ENCODE results near the gene MFF. TPM values are rescaled to one million over a fixed set of nuclear protein-coding genes. Genes with fewer than 3 reads are reported as not detected.
A peak's percentile ranks its signal among the peaks of the same experiment; 100 is the strongest.

Gene MFF
- 110 TPM for total RNA-seq

DNA sequence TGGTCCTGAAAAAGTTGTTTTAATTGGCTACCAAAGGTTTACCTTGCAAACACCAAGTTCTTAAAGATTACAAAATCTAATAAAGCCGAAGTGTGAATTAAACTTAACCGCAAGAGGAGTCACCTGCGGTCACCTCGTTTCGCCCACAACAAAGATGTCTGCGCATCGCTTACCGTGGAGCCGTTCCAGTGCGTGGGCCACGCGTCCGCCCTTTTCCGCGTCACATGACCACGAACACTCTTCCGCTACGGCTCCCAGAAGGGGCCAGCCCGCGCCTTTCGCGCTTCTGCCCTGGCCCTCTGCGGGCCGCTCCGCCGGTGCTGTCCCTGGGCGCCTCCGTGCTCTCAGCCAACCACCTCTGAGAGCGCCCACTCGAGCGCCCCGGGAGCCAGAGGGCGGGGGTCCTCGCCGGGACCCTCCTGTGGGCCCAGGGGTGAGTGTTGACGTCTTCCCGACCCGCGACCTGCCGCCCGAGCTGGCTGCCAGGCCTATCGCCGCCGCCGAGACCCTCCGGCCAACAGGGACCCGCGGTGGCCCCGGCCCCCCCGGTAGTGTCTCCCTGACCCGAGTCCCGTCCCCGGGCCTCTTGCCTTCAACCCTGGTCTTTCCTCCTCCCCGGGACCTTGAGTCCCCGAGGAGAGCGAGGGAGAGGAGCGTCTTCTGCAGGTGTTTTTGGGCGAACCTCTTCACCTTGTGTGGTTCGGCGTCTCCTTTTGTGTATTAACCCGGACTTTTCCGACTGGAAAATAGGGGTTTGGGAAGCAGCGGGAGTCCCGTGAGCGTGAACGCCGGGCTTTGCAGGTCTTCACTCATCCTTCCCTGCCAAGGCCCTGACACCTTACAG is at the start of gene MFF:
Gene MFF (plus strand): TSS at position 257 of the 844 bp plus-strand sequence. CDS start 5,415 bp downstream, outside the sequence.
- DNase-seq (ENCODE audit: low spot score in 2 of 2) (peak; percentile 91 to 94), FAIRE-seq (no peak)

DNA sequence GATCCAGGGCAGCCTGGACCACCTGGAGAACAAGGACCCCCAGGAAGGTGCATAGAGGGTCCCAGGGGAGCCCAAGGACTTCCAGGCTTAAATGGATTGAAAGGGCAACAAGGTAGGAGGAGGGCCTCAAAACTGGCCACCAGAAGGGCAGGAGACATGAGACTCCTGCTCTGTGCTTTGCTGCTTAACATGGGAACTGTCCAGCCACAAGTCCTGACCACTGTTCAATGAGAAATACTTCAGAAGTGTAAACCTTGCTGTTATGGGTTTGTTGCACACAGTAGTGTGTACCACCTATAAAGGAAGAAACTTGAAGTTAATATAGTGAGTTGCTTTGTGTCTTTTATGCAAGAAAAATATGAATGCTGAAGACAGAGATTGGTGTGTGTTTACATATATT is 44.2 kb upstream of the MFF start:
- DNase-seq (ENCODE audit: low spot score in 2 of 2), result no peak
- no peak for FAIRE-seq

DNA sequence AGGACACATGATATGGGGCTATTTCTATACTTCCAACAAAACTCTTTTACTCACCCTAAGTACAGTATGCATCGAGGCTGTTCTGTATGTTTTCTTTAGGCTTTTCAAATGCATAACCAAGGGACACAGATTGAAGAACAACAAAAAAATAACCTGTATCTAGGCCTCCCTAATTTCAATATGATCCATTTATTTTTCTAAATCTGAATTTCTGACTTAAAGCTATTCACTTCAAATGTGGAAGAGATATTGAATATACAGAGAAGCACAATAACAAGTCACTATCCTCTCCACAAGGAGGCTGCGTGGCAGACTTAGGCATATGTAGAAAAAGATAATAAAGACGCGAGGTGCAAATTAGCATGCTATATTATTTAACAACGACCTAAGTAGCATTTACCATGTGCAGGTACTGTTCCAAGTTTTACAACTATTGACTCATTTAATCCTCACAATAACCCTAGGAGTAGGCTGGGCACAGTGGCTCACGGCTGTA is 39.3 kb upstream of the MFF start:
- no peak for DNase-seq (ENCODE audit: low spot score in 2 of 2)
- no peak for FAIRE-seq

DNA sequence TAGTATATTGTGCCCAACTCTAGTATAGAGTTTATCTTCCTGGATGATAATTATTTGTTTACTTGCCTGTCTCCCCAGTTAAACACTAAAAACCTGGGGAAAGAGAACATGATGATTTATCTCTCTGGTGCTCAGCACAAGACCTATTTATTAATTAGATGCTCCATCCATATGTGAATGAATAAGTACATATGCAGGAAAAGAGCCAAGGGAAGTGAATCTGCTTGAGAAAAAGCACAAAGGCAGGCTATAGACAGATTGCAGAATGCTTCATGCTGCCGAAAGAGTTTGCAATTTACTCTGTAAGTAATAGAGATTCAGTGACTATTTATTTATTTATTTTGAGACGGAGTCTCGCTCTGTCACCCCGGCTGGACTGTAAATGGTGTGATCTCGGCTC is 37.3 kb upstream of the MFF start:
- FAIRE-seq, result no peak
- no peak for DNase-seq (ENCODE audit: low spot score in 2 of 2)

GRCh38 chr2:227292314-227292713 is 32.7 kb upstream of the MFF start:
- FAIRE-seq (no peak), DNase-seq (ENCODE audit: low spot score in 2 of 2) (no peak)

DNA sequence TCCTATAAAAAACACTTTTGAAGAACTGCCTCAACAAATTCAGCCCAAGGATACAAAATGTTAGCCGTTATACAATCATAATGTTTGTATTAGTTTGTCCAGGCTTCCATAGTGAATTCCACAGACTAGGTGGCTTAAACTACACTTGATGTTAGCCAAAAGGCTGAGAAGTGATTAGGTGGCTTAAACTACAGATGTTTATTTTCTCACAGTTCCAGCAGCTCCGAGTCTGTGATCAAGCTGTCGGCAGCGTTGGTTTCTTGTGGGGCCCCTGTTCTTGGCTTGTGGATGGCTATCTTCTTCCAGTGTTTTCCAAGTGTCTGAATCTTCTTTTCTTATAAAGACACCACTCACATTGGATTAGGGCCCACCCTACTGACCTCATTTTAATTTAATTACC is 31.5 kb upstream of the MFF start:
- DNase-seq (ENCODE audit: low spot score in 2 of 2) (no peak), FAIRE-seq (no peak)

DNA sequence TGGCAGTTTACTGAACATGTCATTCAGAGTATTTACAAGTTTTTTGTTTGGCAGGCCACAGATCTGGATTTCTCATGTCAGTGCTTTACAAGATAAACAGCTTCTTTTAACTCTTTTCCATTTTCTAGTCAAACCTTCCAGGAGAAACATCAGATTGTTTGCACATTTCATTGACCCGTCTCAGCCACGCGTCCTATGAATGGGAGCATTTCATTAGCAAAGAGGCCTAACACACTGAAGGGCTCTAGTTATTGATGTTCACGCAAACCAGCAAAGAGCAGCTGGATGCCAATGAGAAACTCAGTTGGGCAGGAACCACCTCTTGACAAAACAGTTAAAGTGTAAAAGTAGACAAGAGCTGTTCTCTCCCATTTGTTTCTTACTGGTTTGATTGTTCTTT is 29.2 kb upstream of the MFF start:
- DNase-seq (ENCODE audit: low spot score in 2 of 2), result no peak
- FAIRE-seq, result no peak

DNA sequence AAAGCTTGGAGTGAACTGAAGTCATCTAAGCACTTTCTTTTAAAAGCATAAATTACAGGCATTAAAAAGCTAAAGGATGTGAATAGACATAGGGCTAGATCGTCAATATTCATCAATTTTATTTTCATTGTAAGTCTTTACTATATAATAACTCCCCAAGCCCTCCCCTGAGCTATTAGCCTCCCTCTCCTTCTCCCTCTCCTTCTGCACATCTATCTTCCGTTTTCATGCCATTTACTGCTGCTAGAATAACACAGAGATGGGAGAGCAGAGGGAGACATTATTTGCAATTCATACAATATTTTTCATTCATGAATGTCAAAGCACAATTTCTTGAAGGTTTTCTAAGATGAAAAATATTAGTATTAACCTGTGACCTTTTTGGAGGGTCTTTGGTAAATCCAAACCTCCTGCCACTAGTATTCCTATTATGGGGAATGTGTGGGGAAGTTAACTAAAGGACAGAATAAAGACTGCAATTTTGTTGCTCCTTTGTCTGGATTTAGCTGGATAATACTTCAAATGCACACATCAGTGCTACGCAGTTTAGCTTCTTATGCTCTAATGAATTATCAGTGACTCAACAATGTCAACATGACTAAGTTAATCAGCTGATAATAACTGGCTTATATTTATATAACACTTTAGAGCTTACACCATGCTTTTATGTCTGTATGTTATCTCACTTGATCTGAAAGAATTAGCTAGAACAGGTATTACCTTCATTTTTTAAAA is 28.2 kb upstream of the MFF start:
- no peak for DNase-seq (ENCODE audit: low spot score in 2 of 2)

DNA sequence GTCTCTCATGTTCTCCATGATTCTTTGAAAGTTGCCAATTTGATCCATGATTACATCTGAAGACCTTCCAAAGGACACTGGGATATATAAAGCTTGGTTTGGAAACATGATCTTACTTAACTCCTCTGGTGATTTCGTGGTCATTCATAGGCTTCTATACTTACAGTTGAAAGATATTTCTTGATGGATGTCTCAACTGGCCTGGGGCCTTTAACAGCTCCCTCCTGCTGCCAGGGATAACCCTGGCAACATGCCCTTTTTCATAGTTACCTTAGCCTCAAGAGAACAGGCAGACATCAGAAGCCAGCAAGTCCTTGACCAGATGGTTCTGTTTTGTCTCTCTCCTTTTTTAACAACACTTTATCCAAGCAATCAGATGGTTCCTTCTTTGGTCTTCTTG is 23.5 kb upstream of the MFF start:
- DNase-seq (ENCODE audit: low spot score in 2 of 2) (no peak), FAIRE-seq (no peak)

More for the DNA sequence above, 28.2 kb upstream of the MFF start:
- FAIRE-seq, result no peak

- FAIRE-seq, result no peak
- DNase-seq (ENCODE audit: low spot score in 2 of 2), result no peak
Observed at GRCh38 chr2:227308784-227309183, 16.3 kb upstream of the MFF start.

DNA sequence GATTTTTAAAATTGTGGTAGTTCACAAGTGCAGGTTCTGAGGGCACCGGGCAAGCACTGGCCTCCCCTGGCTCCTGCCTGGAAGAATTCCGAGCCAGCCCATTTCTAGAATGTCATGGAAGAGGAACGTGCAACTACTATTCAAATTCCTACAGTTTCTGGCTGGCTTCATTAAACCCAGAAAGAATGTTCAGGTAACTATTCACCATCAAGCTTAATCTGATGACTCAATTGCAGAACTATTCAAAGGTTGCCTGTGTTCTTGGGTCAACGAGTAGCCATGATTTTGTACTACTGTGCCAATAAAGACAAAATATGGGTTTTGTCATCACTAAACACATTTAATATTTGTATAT is 14.3 kb upstream of the MFF start:
- no peak for FAIRE-seq
- DNase-seq (ENCODE audit: low spot score in 2 of 2), result no peak

DNA sequence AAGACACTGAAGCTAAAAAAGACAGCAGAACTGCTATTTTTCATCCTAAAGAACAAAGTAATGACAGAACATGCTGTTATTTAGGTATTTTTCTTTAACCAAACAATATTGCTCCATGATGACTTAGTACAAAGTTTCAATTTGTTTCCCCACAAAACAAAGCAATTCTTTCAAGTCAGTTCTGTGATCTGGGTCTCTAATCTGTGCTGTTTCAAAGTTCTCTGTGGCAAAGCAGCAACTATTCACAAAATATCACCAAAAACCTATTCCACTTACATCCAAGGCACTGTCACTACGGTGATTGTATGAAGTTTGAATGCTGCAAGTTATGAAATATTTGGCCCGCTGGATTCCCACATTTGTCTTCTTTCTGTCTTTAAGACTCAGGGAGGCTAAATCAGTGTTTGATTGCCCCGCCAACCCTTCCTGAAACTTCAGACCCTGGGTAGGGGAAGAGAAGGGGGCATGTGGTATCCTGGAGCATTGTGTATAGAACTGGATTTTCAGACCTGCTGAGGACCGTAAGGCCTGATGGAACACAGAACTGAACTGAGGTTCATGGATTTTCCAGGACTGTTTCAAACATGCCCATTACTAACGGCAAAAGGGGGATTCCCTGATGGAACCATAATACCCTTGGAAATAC is 13.1 kb upstream of the MFF start:
- FAIRE-seq, result no peak

GRCh38 chr2:227312579-227312978 is 12.5 kb upstream of the MFF start:
- DNase-seq (ENCODE audit: low spot score in 2 of 2), result no peak
- no peak for FAIRE-seq

More for the DNA sequence above, 13.1 kb upstream of the MFF start:
- no peak for DNase-seq (ENCODE audit: low spot score in 2 of 2)

DNA sequence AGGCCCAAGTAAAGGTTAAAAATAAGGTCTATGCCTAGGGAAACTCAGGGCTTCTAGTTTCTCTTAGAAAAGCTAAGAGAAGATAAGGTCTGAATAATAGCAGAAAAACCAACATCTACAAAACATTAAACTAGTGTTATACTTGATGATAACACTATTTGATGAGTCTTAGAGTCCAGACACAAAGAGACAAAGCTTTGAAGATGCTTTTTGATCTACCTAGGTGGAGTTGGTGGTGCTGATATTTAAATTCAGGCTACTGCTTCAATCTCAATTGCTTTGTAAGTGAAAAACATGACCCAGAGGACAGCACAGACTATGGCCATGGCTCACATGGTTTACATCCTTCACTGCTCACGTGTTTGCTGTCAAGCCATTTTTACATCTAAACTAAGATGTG is 11.7 kb upstream of the MFF start:
- FAIRE-seq (no peak), DNase-seq (ENCODE audit: low spot score in 2 of 2) (no peak)

- DNase-seq (ENCODE audit: low spot score in 2 of 2) (no peak), FAIRE-seq (no peak)
Observed at GRCh38 chr2:227317834-227318233, 7.2 kb upstream of the MFF start.

DNA sequence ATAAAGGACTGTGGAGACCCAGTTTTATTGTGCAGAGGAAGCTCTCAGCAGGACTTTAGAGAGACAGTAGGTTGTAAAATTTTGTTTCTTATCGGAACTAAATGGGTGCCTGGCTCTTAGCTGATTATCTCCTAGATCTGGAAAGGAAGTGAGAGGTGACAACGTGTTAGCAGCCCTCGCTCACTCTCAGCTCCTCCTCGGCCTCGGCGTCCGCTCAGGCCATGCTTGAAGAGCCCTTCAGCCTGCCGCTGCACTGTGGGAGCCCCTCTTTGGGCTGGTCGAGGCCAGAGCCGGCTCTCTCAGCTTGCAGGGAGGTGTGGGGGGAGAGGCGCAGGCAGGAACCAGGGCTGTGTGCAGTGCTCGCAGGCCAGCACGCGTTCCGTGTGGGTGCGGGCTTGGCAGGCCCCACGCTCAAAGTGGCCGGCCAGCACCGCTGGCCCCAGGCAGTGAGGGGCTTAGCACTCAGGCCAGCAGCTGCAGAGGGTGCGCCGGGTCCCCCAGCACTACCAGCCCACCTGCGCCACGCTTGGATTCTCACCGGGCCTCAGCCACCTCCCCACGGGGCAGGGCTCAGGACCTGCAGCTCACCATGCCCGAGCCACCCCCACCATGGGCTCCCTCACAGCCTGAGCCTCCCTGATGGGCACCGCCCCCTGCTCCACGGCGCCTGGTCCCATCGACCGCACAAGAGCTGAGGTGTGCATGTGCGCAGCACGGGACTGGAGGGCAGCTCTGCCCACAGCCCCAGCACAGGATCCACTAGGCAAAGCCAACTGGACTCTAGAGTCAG is 4.6 kb upstream of the MFF start:
- DNase-seq (ENCODE audit: low spot score in 2 of 2), result no peak
- no peak for FAIRE-seq

- no peak for FAIRE-seq
- DNase-seq (ENCODE audit: low spot score in 2 of 2), result no peak
Observed at GRCh38 chr2:227322530-227323205, 2.4 kb upstream of the MFF start.

- DNase-seq (ENCODE audit: low spot score in 2 of 2), result no peak
- no peak for FAIRE-seq
Observed at GRCh38 chr2:227323818-227324217, 1.2 kb upstream of the MFF start.

- DNase-seq (ENCODE audit: low spot score in 2 of 2) (peak; percentile 42 to 65), FAIRE-seq (no peak)
Observed at GRCh38 chr2:227324642-227324994, 433 bp upstream of the MFF start.

- DNase-seq (ENCODE audit: low spot score in 2 of 2) (peak; percentile 28 to 31), FAIRE-seq (no peak)
Observed at GRCh38 chr2:227325839-227326195, 766 bp downstream of the MFF start.
